Left ventricle myocardium inferior (tissue), 1 donor: Measurements from ENCODE around the gene FRK. TPM values are rescaled to one million over a fixed set of nuclear protein-coding genes. Genes with fewer than 3 reads are reported as not detected.

ENCODE experiments used
- DNase-seq: peaks from one replicate; pipeline ENCODE4 v3.0.0-alpha.2; 2020
- H3K27ac ChIP-seq: fragments of 200-600 bp; replicated peaks from 2 replicates; pipeline ENCODE4 v1.8.0; 2021
- H3K27me3 ChIP-seq: fragments of 200-600 bp; 2 replicates; pipeline ENCODE4 v1.8.0; 2021; ENCODE audit warnings: low read depth
- H3K36me3 ChIP-seq: fragments of 200-600 bp; 2 replicates; pipeline ENCODE4 v1.8.0; 2021
- H3K4me1 ChIP-seq: fragments of 200-600 bp; 2 replicates; pipeline ENCODE4 v1.8.0; 2021
- H3K4me3 ChIP-seq: fragments of 200-600 bp; 2 replicates; pipeline ENCODE4 v1.8.0; 2021; ENCODE audit warnings: mild to moderate bottlenecking, moderate library complexity
- H3K9me3 ChIP-seq: fragments of 200-600 bp; replicated peaks from 2 replicates; pipeline ENCODE4 v1.8.0; 2021
- intact Hi-C: fragments of 100-400 bp; cut with micrococcal nuclease; formaldehyde crosslinking; loops from one replicate; pipeline ENCODE4 v1.11.0; 2022
- total RNA-seq: library from RNA; stranded (reverse); fragmentation: NEBNext Ultra II Directional; extraction: Animal tissue kit (Norgen Biotek cat#: 25700); gene quantifications from one replicate; pipeline ENCODE4 v1.2.1, GENCODE V29; 2021
- TF ChIP-seq, protein P1 (sequence below): fragments of 200-600 bp; IDR thresholded peaks from 2 replicates; pipeline ENCODE4 v1.8.0; 2021; ENCODE audit warnings: antibody characterized with exemption, mild to moderate bottlenecking, borderline replicate concordance
- donor health status: DM: no; HTN: yes; CAD: no; lungs with severe emphysema.

The FRK gene
- total RNA-seq, 1 donor from 2014 or later: 11.2 TPM

GRCh38 chr6:115977220-115977619 lies 83.5 kb downstream of the FRK start:
- TF ChIP-seq, protein P1, sequence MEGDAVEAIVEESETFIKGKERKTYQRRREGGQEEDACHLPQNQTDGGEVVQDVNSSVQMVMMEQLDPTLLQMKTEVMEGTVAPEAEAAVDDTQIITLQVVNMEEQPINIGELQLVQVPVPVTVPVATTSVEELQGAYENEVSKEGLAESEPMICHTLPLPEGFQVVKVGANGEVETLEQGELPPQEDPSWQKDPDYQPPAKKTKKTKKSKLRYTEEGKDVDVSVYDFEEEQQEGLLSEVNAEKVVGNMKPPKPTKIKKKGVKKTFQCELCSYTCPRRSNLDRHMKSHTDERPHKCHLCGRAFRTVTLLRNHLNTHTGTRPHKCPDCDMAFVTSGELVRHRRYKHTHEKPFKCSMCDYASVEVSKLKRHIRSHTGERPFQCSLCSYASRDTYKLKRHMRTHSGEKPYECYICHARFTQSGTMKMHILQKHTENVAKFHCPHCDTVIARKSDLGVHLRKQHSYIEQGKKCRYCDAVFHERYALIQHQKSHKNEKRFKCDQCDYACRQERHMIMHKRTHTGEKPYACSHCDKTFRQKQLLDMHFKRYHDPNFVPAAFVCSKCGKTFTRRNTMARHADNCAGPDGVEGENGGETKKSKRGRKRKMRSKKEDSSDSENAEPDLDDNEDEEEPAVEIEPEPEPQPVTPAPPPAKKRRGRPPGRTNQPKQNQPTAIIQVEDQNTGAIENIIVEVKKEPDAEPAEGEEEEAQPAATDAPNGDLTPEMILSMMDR: no peak
- Histone ChIP-seq H3K27ac (no peak overlapping the region), H3K4me1 (peaks cover 6% of the 10 kb centered on the region), H3K36me3 (no peaks in the 10 kb centered on the region), H3K4me3 (no peak overlapping the region), H3K27me3 (no peaks in the 10 kb centered on the region), H3K9me3 (no peaks in the 10 kb centered on the region)
- intact Hi-C loops: no loop called here
- DNase-seq: no peak

GRCh38 chr6:115976321-115976870 lies 84.3 kb downstream of the FRK start:
- intact Hi-C loops: no loop called here
- Histone ChIP-seq H3K27me3 (no peaks in the 10 kb centered on the region), H3K4me3 (no peak overlapping the region), H3K36me3 (no peaks in the 10 kb centered on the region), H3K4me1 (peaks cover 14% of the 10 kb centered on the region), H3K9me3 (no peaks in the 10 kb centered on the region), H3K27ac (no peak overlapping the region)
- TF ChIP-seq, protein P1: no peak
- no peak for DNase-seq

- intact Hi-C loops: no loop called here
- no peaks in the 10 kb centered on the region for H3K9me3 ChIP-seq
- DNase-seq: no peak
- peaks cover 31% of the 10 kb centered on the region for H3K4me1 ChIP-seq
- H3K36me3 ChIP-seq: no peaks in the 10 kb centered on the region
- no peaks in the 10 kb centered on the region for H3K27me3 ChIP-seq
- TF ChIP-seq, protein P1: no peak
- no peak overlapping the region for H3K27ac ChIP-seq
- H3K4me3 ChIP-seq: no peak overlapping the region
Observed at GRCh38 chr6:115972679-115973078, 88.0 kb downstream of the FRK start.

GRCh38 chr6:115971785-115972184 lies 88.9 kb downstream of the FRK start:
- no peak overlapping the region for H3K4me3 ChIP-seq
- H3K4me1 ChIP-seq: peaks cover 31% of the 10 kb centered on the region
- no peak overlapping the region for H3K27ac ChIP-seq
- no peaks in the 10 kb centered on the region for H3K36me3 ChIP-seq
- no peaks in the 10 kb centered on the region for H3K27me3 ChIP-seq
- intact Hi-C loops: no loop called here
- H3K9me3 ChIP-seq: no peaks in the 10 kb centered on the region
- DNase-seq: no peak
- TF ChIP-seq, protein P1: no peak

DNA sequence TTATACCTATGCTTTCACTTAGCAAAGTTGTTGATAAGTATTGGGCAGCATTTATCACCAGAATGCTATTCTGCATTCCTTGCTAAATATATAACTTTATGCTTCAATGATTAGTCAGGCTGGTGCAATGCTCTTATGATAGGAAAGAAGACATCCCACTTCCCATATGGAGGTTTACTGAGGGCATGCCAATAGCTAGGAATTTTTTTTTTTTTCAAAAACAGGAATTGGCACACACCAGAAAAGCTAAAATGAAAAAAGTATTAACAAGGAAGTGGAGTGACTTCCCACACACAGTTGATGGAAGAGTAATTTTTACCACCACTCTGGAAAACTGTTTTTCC lies 90.8 kb downstream of the FRK start:
- H3K36me3 ChIP-seq: peaks cover 4% of the 10 kb centered on the region
- H3K27ac ChIP-seq: peak overlapping the region; percentile 16
- no peaks in the 10 kb centered on the region for H3K27me3 ChIP-seq
- no peaks in the 10 kb centered on the region for H3K9me3 ChIP-seq
- H3K4me1 ChIP-seq: peaks cover 31% of the 10 kb centered on the region
- no peak overlapping the region for H3K4me3 ChIP-seq
- intact Hi-C loops: no loop called here
- no peak for DNase-seq
- TF ChIP-seq, protein P1: no peak
